GM18526 (cell line): ENCODE measurements around the gene SH3RF1.

Source experiments
- POLR2A ChIP-seq: IDR thresholded peaks from 3 replicates; pipeline ENCODE4 v1.6.1; 2011; ENCODE audit not compliant: insufficient read length; ENCODE audit errors: extremely low read depth

Gene SH3RF1

GRCh38 chr4:169167957-169168858, 102.5 kb downstream of the SH3RF1 start:
- TF ChIP-seq POLR2A, result no peak

DNA sequence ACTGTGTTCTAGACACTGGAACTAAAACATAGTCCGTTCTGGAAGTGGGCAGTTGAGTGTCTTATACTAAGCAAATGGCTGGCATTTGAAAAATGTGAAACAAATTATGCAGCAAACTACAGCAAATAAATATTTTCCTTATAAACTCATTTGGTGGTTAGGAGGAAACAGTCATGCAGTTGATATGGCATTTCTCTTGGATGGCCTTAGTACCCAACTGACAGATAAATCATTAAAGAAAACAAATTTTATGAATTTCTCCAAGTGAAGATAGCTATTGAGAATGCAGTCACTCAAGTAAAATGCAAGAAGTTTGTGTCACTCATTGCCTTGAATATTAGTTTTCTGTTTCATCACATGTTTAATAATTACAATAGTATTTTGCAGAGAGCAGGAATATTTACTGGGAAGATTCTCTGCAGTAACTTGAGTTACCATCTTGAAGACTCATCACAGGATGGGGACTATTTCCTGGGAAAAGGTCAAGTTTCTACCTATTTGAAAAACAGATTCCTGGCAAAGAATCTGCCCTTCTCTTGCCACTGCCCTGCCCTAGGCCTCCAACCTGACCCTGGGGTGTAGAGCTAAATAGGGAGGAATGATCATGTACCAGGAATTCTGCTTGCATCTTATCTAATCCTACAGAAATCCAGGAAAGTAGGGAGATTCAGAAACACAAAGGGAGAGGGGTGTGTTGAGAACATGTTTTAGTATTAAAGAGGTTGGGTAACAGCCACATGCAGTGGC, 105.9 kb downstream of the SH3RF1 start:
- no peak for TF ChIP-seq POLR2A

DNA sequence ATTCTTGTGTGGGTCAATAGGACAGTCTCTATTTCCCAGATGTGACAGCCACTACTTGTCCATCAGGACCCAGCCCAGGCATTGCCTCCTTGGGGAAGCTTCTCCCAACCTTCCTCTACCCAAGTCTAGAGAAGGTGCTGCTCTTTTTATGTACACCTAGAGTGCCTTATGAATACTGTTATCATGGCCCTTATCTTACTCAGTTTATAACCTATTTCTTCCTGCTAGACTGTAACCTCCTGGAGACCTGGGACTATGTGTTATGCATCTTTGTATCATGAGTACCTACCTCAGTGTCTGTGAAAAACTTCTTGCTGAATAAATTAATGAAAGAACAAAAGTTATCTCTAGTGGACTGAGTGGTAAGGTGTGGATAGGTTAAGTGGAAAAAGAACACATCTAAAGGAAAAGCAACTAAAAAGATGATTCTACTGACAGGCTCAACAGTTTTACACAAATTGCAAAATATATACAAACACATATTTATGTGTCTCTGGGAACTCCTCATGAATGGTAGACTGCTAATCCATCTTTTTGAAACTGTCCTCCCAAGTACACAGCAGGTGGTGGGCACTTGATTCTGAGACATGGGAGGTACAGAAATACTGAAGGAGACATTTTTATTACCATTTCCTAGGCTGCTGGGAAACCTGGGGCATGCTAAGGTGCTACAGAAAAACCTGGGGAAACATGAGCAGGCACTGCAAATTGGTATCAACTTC, 106.6 kb downstream of the SH3RF1 start:
- no peak for TF ChIP-seq POLR2A

- TF ChIP-seq POLR2A, result no peak
These were observed 107.3 kb downstream of the SH3RF1 start for GRCh38 chr4:169163495-169163894.

DNA sequence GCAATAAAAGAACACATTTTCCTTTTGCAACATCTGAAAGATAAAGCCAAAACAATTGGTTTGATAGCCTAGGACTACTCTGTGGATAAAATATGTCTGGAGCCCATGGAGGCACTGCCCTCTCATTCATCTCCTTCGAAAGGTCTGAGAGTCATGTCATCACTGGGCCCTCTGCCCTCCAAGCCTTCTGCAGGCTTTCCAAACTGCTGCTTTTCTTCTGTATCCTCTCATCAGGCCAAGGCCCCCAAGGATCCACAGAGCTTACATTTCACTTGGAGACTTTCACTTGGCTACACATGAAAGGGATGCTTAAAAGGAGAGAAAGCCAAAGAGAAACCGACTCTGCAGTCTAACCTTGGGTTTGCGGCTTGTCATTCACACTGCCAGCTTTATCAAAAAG, 109.9 kb downstream of the SH3RF1 start:
- TF ChIP-seq POLR2A, result no peak

GRCh38 chr4:169159624-169160171, 111.1 kb downstream of the SH3RF1 start:
- no peak for TF ChIP-seq POLR2A

DNA sequence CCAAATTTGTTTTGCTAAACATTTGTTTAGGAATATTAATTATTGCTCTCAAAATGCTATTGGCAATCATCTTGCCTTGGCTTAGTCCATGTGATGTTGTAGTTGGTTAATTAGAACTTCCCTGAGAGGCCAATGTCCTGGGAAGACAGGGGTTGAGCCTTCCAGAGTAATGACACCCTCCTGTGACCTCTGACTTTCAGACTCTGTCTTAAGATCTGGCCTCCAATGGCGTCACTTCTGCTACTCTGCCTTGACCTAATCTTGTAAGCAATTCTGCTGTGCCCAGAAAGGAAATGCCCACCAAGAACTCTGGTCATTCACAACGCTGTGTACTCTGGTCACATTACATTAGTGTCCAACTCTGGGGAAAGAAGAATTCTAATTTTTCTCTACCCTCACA, 111.9 kb downstream of the SH3RF1 start:
- no peak for TF ChIP-seq POLR2A

GRCh38 chr4:169158046-169158445, 112.7 kb downstream of the SH3RF1 start:
- TF ChIP-seq POLR2A, result no peak

DNA sequence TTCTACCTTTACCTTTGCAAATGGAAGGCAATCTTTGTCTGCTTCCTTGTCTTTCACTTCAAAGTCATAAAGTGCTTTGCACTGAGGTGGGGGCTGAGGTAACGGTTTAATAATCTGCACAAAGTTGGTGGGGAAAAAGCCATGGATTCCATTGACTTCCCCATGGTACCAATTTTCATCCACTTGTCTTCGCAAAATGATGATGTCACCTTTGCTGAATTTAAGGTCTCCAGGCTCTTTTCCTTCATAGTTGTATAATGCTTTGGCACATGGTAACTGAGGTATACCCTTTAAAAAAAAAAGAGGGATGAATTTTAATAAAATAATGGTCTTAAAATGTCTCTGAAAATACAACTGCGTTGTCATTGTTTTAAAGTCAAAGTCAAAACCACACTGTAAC, 114.4 kb downstream of the SH3RF1 start:
- TF ChIP-seq POLR2A, result no peak

DNA sequence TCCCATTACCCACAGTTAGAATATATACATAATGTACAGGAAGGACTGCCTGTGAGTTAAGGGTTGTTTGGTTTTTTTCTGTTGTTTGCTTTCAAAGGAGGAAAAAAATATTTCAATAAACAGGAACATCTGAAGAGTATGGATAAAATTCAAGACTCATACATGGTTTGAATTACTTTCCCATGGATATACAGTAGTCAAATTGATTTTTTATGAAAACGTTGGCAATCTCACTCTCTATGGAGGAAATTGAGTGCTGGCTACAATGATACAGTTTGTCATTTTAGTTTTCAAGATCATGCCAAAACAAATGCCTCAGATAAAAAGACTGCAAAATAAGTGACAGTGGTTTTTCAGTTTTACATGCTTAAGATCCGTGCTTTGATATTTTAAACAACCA, 116.6 kb downstream of the SH3RF1 start:
- no peak for TF ChIP-seq POLR2A

DNA sequence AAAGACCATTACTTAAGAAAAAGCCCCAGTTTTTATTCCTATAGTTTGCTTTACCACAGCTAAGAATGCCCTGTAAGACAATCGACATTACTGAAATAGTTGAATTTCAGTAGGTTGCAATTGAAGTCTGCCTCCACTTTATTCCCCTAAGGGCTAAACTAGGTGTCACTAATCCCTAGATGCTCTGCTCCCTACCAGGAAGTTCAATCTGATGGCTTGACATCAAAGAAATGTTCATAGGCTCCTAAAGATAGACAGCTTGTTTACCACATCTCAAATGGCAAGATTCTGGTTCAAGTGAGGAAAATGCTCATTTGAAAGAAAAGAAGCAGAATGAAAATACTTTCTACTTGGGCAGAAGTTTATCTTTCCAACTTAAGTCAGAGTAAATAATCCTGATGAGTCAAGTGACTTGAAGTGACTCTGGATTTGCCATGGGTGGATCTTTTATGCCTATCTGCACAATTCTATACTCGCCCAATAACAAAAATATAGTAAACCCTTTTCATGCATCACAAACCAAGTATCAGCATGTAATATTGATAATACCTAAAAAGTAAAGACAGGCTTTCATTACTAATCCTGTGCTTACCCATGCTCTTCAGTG, 117.2 kb downstream of the SH3RF1 start:
- no peak for TF ChIP-seq POLR2A

DNA sequence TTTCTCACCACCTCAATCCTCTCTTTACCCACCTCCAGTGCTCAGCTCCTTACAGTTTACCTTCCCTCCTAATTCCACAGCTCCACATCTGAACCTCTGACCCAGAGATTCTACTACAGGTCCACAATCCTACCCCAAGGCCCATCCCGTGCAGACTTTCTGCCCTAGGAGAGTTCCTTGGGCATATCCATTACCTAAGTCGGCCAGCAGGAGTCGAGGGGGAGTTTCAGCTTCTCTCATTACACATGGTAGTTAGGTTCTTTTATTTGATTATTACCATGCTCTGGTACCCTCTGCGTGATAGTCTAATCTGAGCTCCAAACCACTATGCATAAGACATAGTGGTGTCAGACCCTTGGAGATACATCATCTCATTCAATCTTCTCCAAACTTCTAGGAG, 117.9 kb downstream of the SH3RF1 start:
- no peak for TF ChIP-seq POLR2A

DNA sequence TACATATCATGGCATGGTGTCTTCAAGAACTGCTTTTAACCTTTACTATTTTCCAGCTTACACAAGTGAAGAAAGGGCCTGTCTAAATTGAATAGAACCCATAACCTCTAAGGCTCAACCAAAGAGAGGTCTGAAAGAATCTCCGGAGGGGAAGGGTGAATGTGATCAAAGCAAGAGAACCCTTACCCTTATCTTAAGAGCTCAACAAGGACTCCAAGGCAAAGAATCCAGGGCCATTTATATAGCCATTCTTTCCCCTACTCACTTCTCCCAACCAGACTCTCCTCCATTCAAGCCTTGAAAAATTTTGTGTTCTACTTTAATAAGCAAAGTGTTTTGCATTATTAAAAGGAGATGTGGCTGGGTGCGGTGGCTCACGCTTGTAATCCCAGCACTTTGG, 118.7 kb downstream of the SH3RF1 start:
- TF ChIP-seq POLR2A, result no peak

DNA sequence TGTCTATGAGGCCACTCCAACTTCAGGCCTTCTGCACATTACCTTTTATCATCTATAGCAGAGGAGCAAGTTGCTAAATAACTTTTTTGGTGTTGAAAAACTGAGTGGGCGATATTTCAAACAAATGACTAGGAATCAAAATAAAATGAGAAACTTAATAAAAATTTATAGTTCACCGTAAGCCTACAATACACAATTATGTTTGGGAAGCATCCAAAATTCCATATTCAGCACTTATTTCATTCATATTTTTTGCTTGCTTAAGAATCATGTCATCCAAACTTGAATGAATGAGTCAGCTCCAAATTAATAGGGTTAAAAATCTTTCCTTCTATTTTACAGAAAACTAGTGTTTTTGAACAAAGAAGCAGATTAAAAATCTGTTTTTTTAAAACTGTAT, 119.1 kb downstream of the SH3RF1 start:
- no peak for TF ChIP-seq POLR2A

DNA sequence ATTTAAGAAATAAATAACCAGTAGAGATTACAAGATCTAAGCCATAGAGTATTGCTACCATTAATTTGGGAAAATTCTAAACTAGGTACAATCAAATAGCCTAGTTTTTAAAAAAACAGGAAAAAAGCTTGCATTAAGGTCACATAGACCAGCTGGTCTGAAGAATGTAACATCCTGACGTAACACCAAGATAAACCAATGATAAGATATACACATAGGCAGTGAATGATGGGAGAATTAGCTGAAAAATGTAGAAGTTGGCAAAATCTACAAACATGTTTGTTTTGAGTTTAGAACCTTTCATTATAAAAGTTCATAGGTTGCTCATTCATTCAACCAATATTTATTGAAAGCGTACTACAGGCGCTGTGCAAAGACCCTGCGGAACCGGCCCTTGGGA, 120.0 kb downstream of the SH3RF1 start:
- no peak for TF ChIP-seq POLR2A
